Head of caudate nucleus (tissue), 42 donors: ENCODE results near the gene MKI67.
A peak's percentile ranks its signal among the peaks of the same experiment; 100 is the strongest.
"Not testable (repeated sequence)": the region's sequence is repeated elsewhere in the genome, so short reads cannot be mapped to it uniquely, and the experiment has no call there.

Experiments used
- DNase-seq, 42 donors: peaks; one replicate each; pipeline versions ENCODE4 v3.0.0 to v3.0.0-alpha.2; 2020 to 2021; ENCODE audit warnings: mixed read lengths in 7 of 42
- intact Hi-C: fragments of 100-400 bp; cut with DNase I; formaldehyde crosslinking; loops from one replicate; pipeline ENCODE4 v1.15.0; 2022

MKI67 gene

GRCh38 chr10:128152741-128153580 lies 26.7 kb upstream of the MKI67 start:
- DNase-seq, result peak in 2 of 42 donors; percentile 18 to 30
- intact Hi-C loops, result no loop called here

- DNase-seq, result peak in 12 of 42 donors; percentile 7 to 48 (median 23)
- intact Hi-C loops, result no loop called here
Observed at GRCh38 chr10:128151031-128151430, 24.8 kb upstream of the MKI67 start.

GRCh38 chr10:128150561-128150960 lies 24.3 kb upstream of the MKI67 start:
- intact Hi-C loops, result no loop called here
- peak in 2 of 42 donors; percentile 35 to 40 for DNase-seq

- intact Hi-C loops, result no loop called here
- DNase-seq, result peak; percentile 8 to 86 (median 70)
Observed at GRCh38 chr10:128150045-128150493, 23.8 kb upstream of the MKI67 start.

GRCh38 chr10:128149267-128150014 lies 23.2 kb upstream of the MKI67 start:
- DNase-seq, result peak in 5 of 42 donors; percentile 6 to 37 (median 8)
- intact Hi-C loops, result loop anchor here (10.0 kb wide), 1 partner anchor 75 kb away; no protein-coding TSS in a partner anchor

GRCh38 chr10:128147669-128148068 lies 21.4 kb upstream of the MKI67 start:
- intact Hi-C loops, result loop anchor here (10.0 kb wide), 1 partner anchor 73 kb away; no protein-coding TSS in a partner anchor
- no peak for DNase-seq

- intact Hi-C loops, result loop anchor here (10.0 kb wide), 1 partner anchor 72 kb away; no protein-coding TSS in a partner anchor
- peak in 1 of 42 donors; percentile 17 for DNase-seq
Observed at GRCh38 chr10:128147064-128147463, 20.8 kb upstream of the MKI67 start.

- intact Hi-C loops, result loop anchor here (10.0 kb wide), 1 partner anchor 70 kb away; no protein-coding TSS in a partner anchor
- DNase-seq, result peak in 2 of 42 donors; percentile 25 to 27
Observed at GRCh38 chr10:128144547-128144946, 18.3 kb upstream of the MKI67 start.

GRCh38 chr10:128143531-128143930 lies 17.3 kb upstream of the MKI67 start:
- peak in 1 of 42 donors; percentile 1 for DNase-seq
- intact Hi-C loops, result loop anchor here (10.0 kb wide), 1 partner anchor 69 kb away; no protein-coding TSS in a partner anchor

GRCh38 chr10:128140425-128140824 lies 14.2 kb upstream of the MKI67 start:
- intact Hi-C loops, result loop anchor here (10.0 kb wide), 1 partner anchor 66 kb away; no protein-coding TSS in a partner anchor
- no peak for DNase-seq

- intact Hi-C loops, DNase-seq: not testable (repeated sequence)
Observed at GRCh38 chr10:128138429-128138828, 12.2 kb upstream of the MKI67 start.

GRCh38 chr10:128137877-128138276 lies 11.7 kb upstream of the MKI67 start:
- intact Hi-C loops, result no loop called here
- DNase-seq, result no peak

GRCh38 chr10:128130051-128130450 lies 3.8 kb upstream of the MKI67 start:
- intact Hi-C loops, result no loop called here
- no peak for DNase-seq

GRCh38 chr10:128128582-128128981 lies 2.4 kb upstream of the MKI67 start:
- DNase-seq, result no peak
- intact Hi-C loops, result no loop called here

- intact Hi-C loops, result no loop called here
- no peak for DNase-seq
Observed at GRCh38 chr10:128125416-128125943, 743 bp downstream of the MKI67 start.

- DNase-seq, result no peak
- intact Hi-C loops, result no loop called here
Observed at GRCh38 chr10:128124813-128125403, 1.3 kb downstream of the MKI67 start.

GRCh38 chr10:128123846-128124245 lies 2.4 kb downstream of the MKI67 start:
- intact Hi-C loops, result no loop called here
- no peak for DNase-seq

- no peak for DNase-seq
- intact Hi-C loops, result no loop called here
Observed at GRCh38 chr10:128122931-128123330, 3.3 kb downstream of the MKI67 start.
